OCI-LY3 (cell line): ENCODE measurements around the gene CACNA1I.

Experiments
- CTCF ChIP-seq: fragments of 200-600, 300-600 bp; sonication (generic); IDR thresholded peaks from 2 replicates; pipeline ENCODE4 v1.5.1; 2014; ENCODE audit warnings: antibody characterized with exemption, low read length, low read depth
- EZH2phosphoT487 ChIP-seq: fragments of 200-600 bp; shearing (Covaris generic); IDR thresholded peaks from 2 replicates; pipeline ENCODE4 v1.6.1; 2018; ENCODE audit warnings: antibody characterized with exemption, mixed run types, low read depth

DNA sequence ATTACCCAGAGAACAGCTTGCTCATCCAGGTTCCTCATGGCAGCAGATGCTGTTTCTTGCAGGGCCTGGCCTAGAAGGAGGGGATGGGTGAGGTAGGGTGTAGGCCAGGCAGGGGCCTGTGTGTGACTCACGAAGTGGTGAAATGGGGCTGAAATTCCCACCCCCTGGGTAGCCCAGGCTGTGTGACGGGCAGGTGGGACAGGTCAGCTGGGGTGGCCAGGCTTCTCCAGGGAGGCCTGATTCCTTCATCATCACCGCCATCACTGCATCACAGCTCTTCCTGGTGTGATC is 83.2 kb downstream of the CACNA1I start:
- TF ChIP-seq CTCF (no peak), EZH2phosphoT487 (no peak)
